Spleen (tissue), 11 donors: ENCODE measurements around the gene ADAMTSL3. TPM values are rescaled to one million over a fixed set of nuclear protein-coding genes. Genes with fewer than 3 reads are reported as not detected.

Experiments
- DNase-seq: peaks from one replicate; pipeline ENCODE4 v3.0.0-alpha.2; 2020
- H3K27ac ChIP-seq, 8 donors: fragments of 200-600 bp; sonication (generic) in 7 of 8; 1 replicate in 4 of 8; 2 replicates in 4 of 8; pipeline versions ENCODE4 v1.5.0 to v1.8.0; 2016 to 2021; ENCODE audit warnings: inconsistent platforms in 4 of 8, mild to moderate bottlenecking in 4 of 8, moderate library complexity in 1 of 8
- H3K27me3 ChIP-seq, 7 donors: fragments of 200-600 bp; sonication (generic) in 6 of 7; replicated peaks in 1 of 7; 1 replicate in 4 of 7; 2 replicates in 3 of 7; pipeline versions ENCODE4 v1.5.0 to v1.8.0; 2016 to 2021; ENCODE audit warnings: inconsistent platforms in 3 of 7, mild to moderate bottlenecking in 1 of 7
- H3K36me3 ChIP-seq, 6 donors: fragments of 200-600 bp; sonication (generic) in 5 of 6; 1 replicate in 4 of 6; 2 replicates in 2 of 6; pipeline versions ENCODE4 v1.5.0 to v1.8.0; 2016 to 2021; ENCODE audit warnings: inconsistent platforms in 2 of 6
- H3K4me1 ChIP-seq, 6 donors: fragments of 200-600 bp; sonication (generic) in 5 of 6; 1 replicate in 3 of 6; 2 replicates in 3 of 6; pipeline versions ENCODE4 v1.5.0 to v1.8.0; 2016 to 2021; ENCODE audit warnings: inconsistent platforms in 3 of 6
- H3K4me3 ChIP-seq, 8 donors: fragments of 200-600 bp; sonication (generic) in 7 of 8; 1 replicate in 4 of 8; 2 replicates in 4 of 8; pipeline versions ENCODE4 v1.5.0 to v1.8.0; 2016 to 2021; ENCODE audit warnings: inconsistent platforms in 4 of 8, mild to moderate bottlenecking in 4 of 8, moderate library complexity in 2 of 8
- H3K9me3 ChIP-seq, 8 donors: fragments of 200-600 bp; sonication (generic) in 7 of 8; 1 replicate in 4 of 8; 2 replicates in 4 of 8; pipeline versions ENCODE4 v1.5.0 to v1.8.0; 2016 to 2021; ENCODE audit warnings: inconsistent platforms in 4 of 8
- CTCF ChIP-seq, 11 experiments: fragments of 200-600 bp in 7 of 11; fragments of 450-650 bp in 4 of 11; sonication (generic) in 4 of 11; IDR thresholded peaks in 8 of 11; conservative IDR thresholded peaks in 3 of 11; 1 replicate in 7 of 11; 2 replicates in 4 of 11; pipeline versions ENCODE4 v1.4.0 to v1.8.0; 2016 to 2021; ENCODE audit warnings: antibody characterized with exemption in 11 of 11, inconsistent platforms in 4 of 11, mild to moderate bottlenecking in 1 of 11
- POLR2A ChIP-seq, 3 donors: fragments of 450-650 bp; IDR thresholded peaks; one replicate each; pipeline ENCODE4 v1.5.1; 2017; ENCODE audit warnings: antibody characterized with exemption in 3 of 3, mild to moderate bottlenecking in 1 of 3
- POLR2AphosphoS5 ChIP-seq, 3 donors: sonication (generic); formaldehyde crosslinking; IDR thresholded peaks; one replicate each; pipeline ENCODE4 v1.5.1; 2017; ENCODE audit warnings: antibody characterized with exemption in 3 of 3
- WGBS, 5 donors: extraction: QIAGEN DNeasy Blood & Tissue Kit in 3 of 5; methylation state at CpG; one replicate each; pipeline versions ENCODE4 v1.1.5 to v1.1.7; 2013 to 2018; 5-methylcytosine and 5-hydroxymethylcytosine counted together
- intact Hi-C: fragments of 100-400 bp; cut with DNase I; formaldehyde crosslinking; loops from one replicate; pipeline ENCODE4 v1.15.0; 2023; ENCODE audit warnings: low total_unique reads
- polyA plus RNA-seq, 3 donors: library from polyadenylated mRNA; stranded (reverse); fragments of 200-250 nt; gene quantifications; one replicate each; pipeline ENCODE4 v1.2.1, GENCODE V29; 2013
- total RNA-seq, 7 donors: library from RNA; depleted of rRNA in 3 of 7; stranded (reverse); fragments of >200 nt in 3 of 7; fragmentation: NEBNext Ultra II Directional in 4 of 7; extraction: Animal tissue kit (Norgen Biotek cat#: 25700) in 4 of 7; gene quantifications; one replicate each; pipeline versions ENCODE4 v1.1.0 to v1.2.1, GENCODE V29; 2016 to 2021
- donor health status: healthy with polysubstance abuse.
- donor health status: DM: no; HTN: no; CAD: no; lungs with moderate emphysema.
- donor health status: DM: no; HTN: no; CAD: no.
- donor health status: Bipolar disorder and iron deficiency.
- donor health status: healthy.
- donor health status: DM: no; HTN: no; CAD: no.
- donor health status: DM: yes; HTN: yes; CAD: no.

ADAMTSL3 gene
- total and polyA plus RNA-seq, 10 donors: 0.09 to 5.7 (median 2.9) TPM

- no peak for DNase-seq
- 73 to 85% (median 79%) methylated on average over 9 of the region's 9 CpGs for WGBS, 5 donors
- H3K27me3 ChIP-seq: no peaks in the 10 kb centered on the region
- no peaks in the 10 kb centered on the region for H3K9me3 ChIP-seq
- no peak for TF ChIP-seq CTCF (IDR thresholded peaks at IDR 0.05 in 8 of 11, conservative IDR thresholded peaks at IDR 0.05 in 3 of 11)
- no peak for TF ChIP-seq POLR2AphosphoS5 (IDR thresholded peaks at IDR 0.05)
- no peak for TF ChIP-seq POLR2A (IDR thresholded peaks at IDR 0.05)
- H3K4me3 ChIP-seq: no peak overlapping the region
- no peak overlapping the region for H3K27ac ChIP-seq
- H3K36me3 ChIP-seq: no peaks in the 10 kb centered on the region
- intact Hi-C loops: no loop called here
- H3K4me1 ChIP-seq: no peaks in the 10 kb centered on the region
Observed at GRCh38 chr15:83610901-83611685, 42.8 kb upstream of the ADAMTSL3 start.

GRCh38 chr15:83612226-83612625 is 41.7 kb upstream of the ADAMTSL3 start:
- 71 to 89% (median 82%) methylated on average over 3 to 5 of the region's 5 CpGs for WGBS, 5 donors

GRCh38 chr15:83612898-83613635 is 40.9 kb upstream of the ADAMTSL3 start:
- TF ChIP-seq POLR2A (IDR thresholded peaks at IDR 0.05): no peak
- no peak for TF ChIP-seq POLR2AphosphoS5 (IDR thresholded peaks at IDR 0.05)
- TF ChIP-seq CTCF (IDR thresholded peaks at IDR 0.05 in 8 of 11, conservative IDR thresholded peaks at IDR 0.05 in 3 of 11): no peak
- no peak for DNase-seq
- H3K4me3 ChIP-seq: no peak overlapping the region
- H3K9me3 ChIP-seq: no peaks in the 10 kb centered on the region
- H3K36me3 ChIP-seq: no peaks in the 10 kb centered on the region
- H3K27ac ChIP-seq: no peak overlapping the region
- H3K27me3 ChIP-seq: no peaks in the 10 kb centered on the region
- intact Hi-C loops: no loop called here
- no peaks in the 10 kb centered on the region for H3K4me1 ChIP-seq
- WGBS, 5 donors: 91 to 100% (median 96%) methylated on average over 2 of the region's 2 CpGs

More at GRCh38 chr15:83612226-83612625, 41.7 kb upstream of the ADAMTSL3 start:
- Histone ChIP-seq H3K4me3 (no peak overlapping the region), H3K27me3 (no peaks in the 10 kb centered on the region), H3K27ac (no peak overlapping the region), H3K9me3 (no peaks in the 10 kb centered on the region), H3K36me3 (no peaks in the 10 kb centered on the region), H3K4me1 (no peaks in the 10 kb centered on the region)
- no peak for DNase-seq
- intact Hi-C loops: no loop called here
- no peak for TF ChIP-seq CTCF (IDR thresholded peaks at IDR 0.05 in 8 of 11, conservative IDR thresholded peaks at IDR 0.05 in 3 of 11)
- no peak for TF ChIP-seq POLR2A (IDR thresholded peaks at IDR 0.05)
- TF ChIP-seq POLR2AphosphoS5 (IDR thresholded peaks at IDR 0.05): no peak

- no peak overlapping the region for H3K27ac ChIP-seq
- no peaks in the 10 kb centered on the region for H3K4me1 ChIP-seq
- no peak for DNase-seq
- no peak overlapping the region for H3K4me3 ChIP-seq
- intact Hi-C loops: no loop called here
- H3K9me3 ChIP-seq: no peaks in the 10 kb centered on the region
- H3K27me3 ChIP-seq: no peaks in the 10 kb centered on the region
- WGBS, 5 donors: 77 to 80% (median 78%) methylated on average over 2 of the region's 2 CpGs
- no peaks in the 10 kb centered on the region for H3K36me3 ChIP-seq
- TF ChIP-seq CTCF (IDR thresholded peaks at IDR 0.05 in 8 of 11, conservative IDR thresholded peaks at IDR 0.05 in 3 of 11) (no peak), POLR2AphosphoS5 (IDR thresholded peaks at IDR 0.05) (no peak), POLR2A (IDR thresholded peaks at IDR 0.05) (no peak)
Observed at GRCh38 chr15:83613714-83614113, 40.2 kb upstream of the ADAMTSL3 start.
